ENCODE results near the gene GGT5.

DNA sequence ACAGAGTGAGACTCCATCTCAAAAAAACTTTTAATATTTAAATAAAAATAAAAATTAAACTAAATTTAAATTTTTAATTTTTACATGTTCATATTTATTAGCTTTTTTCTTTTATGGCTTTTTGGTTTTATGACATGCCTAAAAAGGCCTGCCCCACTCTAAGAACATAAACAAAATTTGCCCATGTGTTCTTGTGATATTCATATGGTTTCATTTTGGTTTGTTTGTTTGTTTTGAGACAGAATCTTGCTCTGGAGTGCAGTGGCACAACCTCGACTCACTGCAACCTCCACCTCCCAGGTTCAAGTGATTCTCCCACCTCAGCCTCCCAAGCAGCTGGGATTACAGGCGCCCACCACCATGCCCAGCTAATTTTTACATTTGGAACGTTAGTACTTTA is 35.9 kb downstream of the GGT5 start:
- TF ChIP-seq, protein P1, sequence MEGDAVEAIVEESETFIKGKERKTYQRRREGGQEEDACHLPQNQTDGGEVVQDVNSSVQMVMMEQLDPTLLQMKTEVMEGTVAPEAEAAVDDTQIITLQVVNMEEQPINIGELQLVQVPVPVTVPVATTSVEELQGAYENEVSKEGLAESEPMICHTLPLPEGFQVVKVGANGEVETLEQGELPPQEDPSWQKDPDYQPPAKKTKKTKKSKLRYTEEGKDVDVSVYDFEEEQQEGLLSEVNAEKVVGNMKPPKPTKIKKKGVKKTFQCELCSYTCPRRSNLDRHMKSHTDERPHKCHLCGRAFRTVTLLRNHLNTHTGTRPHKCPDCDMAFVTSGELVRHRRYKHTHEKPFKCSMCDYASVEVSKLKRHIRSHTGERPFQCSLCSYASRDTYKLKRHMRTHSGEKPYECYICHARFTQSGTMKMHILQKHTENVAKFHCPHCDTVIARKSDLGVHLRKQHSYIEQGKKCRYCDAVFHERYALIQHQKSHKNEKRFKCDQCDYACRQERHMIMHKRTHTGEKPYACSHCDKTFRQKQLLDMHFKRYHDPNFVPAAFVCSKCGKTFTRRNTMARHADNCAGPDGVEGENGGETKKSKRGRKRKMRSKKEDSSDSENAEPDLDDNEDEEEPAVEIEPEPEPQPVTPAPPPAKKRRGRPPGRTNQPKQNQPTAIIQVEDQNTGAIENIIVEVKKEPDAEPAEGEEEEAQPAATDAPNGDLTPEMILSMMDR (IDR thresholded peaks at IDR 0.05): no peak
- TF ChIP-seq POLR2A (IDR thresholded peaks at IDR 0.05) (no peak), POLR2AphosphoS5 (IDR thresholded peaks at IDR 0.05; ENCODE audit: insufficient read depth in 1 of 2, low read depth in 1 of 2) (no peak)

Measured in vagina (tissue), 2 donors.